Measurements from ENCODE around the gene KNDC1.

- TF ChIP-seq, protein P1, sequence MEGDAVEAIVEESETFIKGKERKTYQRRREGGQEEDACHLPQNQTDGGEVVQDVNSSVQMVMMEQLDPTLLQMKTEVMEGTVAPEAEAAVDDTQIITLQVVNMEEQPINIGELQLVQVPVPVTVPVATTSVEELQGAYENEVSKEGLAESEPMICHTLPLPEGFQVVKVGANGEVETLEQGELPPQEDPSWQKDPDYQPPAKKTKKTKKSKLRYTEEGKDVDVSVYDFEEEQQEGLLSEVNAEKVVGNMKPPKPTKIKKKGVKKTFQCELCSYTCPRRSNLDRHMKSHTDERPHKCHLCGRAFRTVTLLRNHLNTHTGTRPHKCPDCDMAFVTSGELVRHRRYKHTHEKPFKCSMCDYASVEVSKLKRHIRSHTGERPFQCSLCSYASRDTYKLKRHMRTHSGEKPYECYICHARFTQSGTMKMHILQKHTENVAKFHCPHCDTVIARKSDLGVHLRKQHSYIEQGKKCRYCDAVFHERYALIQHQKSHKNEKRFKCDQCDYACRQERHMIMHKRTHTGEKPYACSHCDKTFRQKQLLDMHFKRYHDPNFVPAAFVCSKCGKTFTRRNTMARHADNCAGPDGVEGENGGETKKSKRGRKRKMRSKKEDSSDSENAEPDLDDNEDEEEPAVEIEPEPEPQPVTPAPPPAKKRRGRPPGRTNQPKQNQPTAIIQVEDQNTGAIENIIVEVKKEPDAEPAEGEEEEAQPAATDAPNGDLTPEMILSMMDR (IDR thresholded peaks at IDR 0.05) = no peak
- TF ChIP-seq POLR2A (IDR thresholded peaks at IDR 0.05) = no peak
Observed at GRCh38 chr10:133201151-133201947, 41.3 kb downstream of the KNDC1 start.
